Fibroblast of lung (primary cell): Measurements from ENCODE around the gene GRIK2. TPM values are rescaled to one million over a fixed set of nuclear protein-coding genes. Genes with fewer than 3 reads are reported as not detected.

Source experiments
- DNase-seq, 2 donors: peaks; one replicate each; pipeline versions ENCODE4 v3.0.0 to v3.0.0-alpha.2; 2010; ENCODE audit warnings: low read depth in 2 of 2
- H2AFZ ChIP-seq: 2 replicates; pipeline ENCODE4 v1.5.1; 2012; ENCODE audit warnings: low read length, control low read depth, inconsistent platforms
- H3K27ac ChIP-seq: 2 replicates; pipeline ENCODE4 v1.5.1; 2011; ENCODE audit warnings: low read length, control low read depth; ENCODE audit not compliant: insufficient read depth
- H3K27me3 ChIP-seq: 2 replicates; pipeline ENCODE4 v1.5.1; 2011; ENCODE audit warnings: mild to moderate bottlenecking, low read length; ENCODE audit not compliant: control insufficient read depth, insufficient read depth
- H3K36me3 ChIP-seq: 2 replicates; pipeline ENCODE4 v1.5.1; 2011; ENCODE audit warnings: low read length; ENCODE audit not compliant: control insufficient read depth, insufficient read depth
- H3K4me1 ChIP-seq: 2 replicates; pipeline ENCODE4 v1.5.1; 2011; ENCODE audit warnings: low read length; ENCODE audit not compliant: control insufficient read depth, insufficient read depth; ENCODE audit errors: extremely low read depth
- H3K4me2 ChIP-seq: 2 replicates; pipeline ENCODE4 v1.5.1; 2011; ENCODE audit warnings: low read length, control low read depth; ENCODE audit not compliant: insufficient read depth; ENCODE audit errors: extremely low read depth
- H3K4me3 ChIP-seq, 4 experiments: fragments of 200-600 bp in 1 of 4; sonication (generic) in 1 of 4; replicated peaks in 1 of 4; 2 replicates each; pipeline ENCODE4 v1.5.1; 2011 to 2016; ENCODE audit warnings: low read length in 4 of 4, low read depth in 3 of 4, mild to moderate bottlenecking in 3 of 4, control low read depth in 2 of 4, inconsistent platforms in 1 of 4, mixed read lengths in 1 of 4; ENCODE audit not compliant: insufficient read depth in 1 of 4; ENCODE audit errors: control extremely low read depth in 1 of 4
- H3K79me2 ChIP-seq: 2 replicates; pipeline ENCODE4 v1.5.1; 2012; ENCODE audit warnings: mild to moderate bottlenecking, low read length, inconsistent platforms; ENCODE audit not compliant: control insufficient read depth, insufficient read depth
- H3K9ac ChIP-seq: 2 replicates; pipeline ENCODE4 v1.5.1; 2011; ENCODE audit warnings: mild to moderate bottlenecking, low read length, control low read depth; ENCODE audit not compliant: insufficient read depth
- H3K9me3 ChIP-seq: 2 replicates; pipeline ENCODE4 v1.5.1; 2012; ENCODE audit warnings: low read depth, low read length; ENCODE audit not compliant: control insufficient read depth, insufficient read depth
- H4K20me1 ChIP-seq: 2 replicates; pipeline ENCODE4 v1.5.1; 2011; ENCODE audit warnings: low read length; ENCODE audit not compliant: control insufficient read depth, insufficient read depth; ENCODE audit errors: extremely low read depth
- CTCF ChIP-seq, 2 donors: IDR thresholded peaks in 1 of 2; conservative IDR thresholded peaks in 1 of 2; 1 replicate in 1 of 2; 2 replicates in 1 of 2; pipeline ENCODE4 v1.5.1; 2011 to 2012; ENCODE audit warnings: low read length in 2 of 2, control low read depth in 1 of 2, inconsistent platforms in 1 of 2, low read depth in 1 of 2, mild to moderate bottlenecking in 1 of 2
- EZH2 ChIP-seq: IDR thresholded peaks from 2 replicates; pipeline ENCODE4 v1.5.1; 2012; ENCODE audit warnings: low read length, control low read depth, mild to moderate bottlenecking; ENCODE audit errors: missing control alignments
- polyA plus RNA-seq, 2 donors: library from polyadenylated mRNA; depleted of rRNA in 1 of 2; stranded (reverse) in 1 of 2; unstranded in 1 of 2; fragments of >200 nt; gene quantifications; 2 replicates each; pipeline ENCODE4 v1.2.1, GENCODE V29; 2011 to 2012; ENCODE audit warnings: missing spikeins in 1 of 2
- total RNA-seq: library from RNA; depleted of rRNA; stranded (reverse); fragments of >200 nt; gene quantifications from 2 replicates; pipeline ENCODE4 v1.2.1, GENCODE V29; 2014

The GRIK2 gene
- total and polyA plus RNA-seq, 2 donors (not counting 1 experiment from before 2014, with no cell fraction given): 0.33 to 0.40 TPM

DNA sequence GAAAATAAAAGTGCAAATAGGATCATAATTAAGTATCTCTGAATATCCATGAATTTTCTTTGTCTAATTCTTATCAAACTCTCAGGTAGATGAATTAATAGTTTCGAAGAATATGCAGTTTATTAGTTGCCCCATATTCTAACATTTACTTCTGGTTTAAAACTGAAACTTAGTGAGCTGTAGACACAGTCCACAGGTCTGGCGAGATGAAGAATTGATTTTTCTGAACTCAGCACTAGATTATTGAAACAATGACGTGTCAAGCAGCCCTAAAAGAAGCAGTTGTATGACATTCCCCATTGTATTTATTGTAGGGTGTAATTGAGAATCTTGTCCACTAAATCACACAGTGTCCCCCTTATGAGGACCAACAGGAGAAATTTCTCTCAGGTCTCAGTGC is 407.1 kb downstream of the GRIK2 start:
- no peak for DNase-seq
- TF ChIP-seq EZH2: no peak
- TF ChIP-seq CTCF (conservative IDR thresholded peaks at IDR 0.05 in 1 of 2, IDR thresholded peaks at IDR 0.05 in 1 of 2; ENCODE audit: low read depth in 1 of 2, low read length in 2 of 2): no peak
- no peaks in the 10 kb centered on the region for H3K36me3 ChIP-seq
- no peak overlapping the region for H3K4me2 ChIP-seq
- H2AFZ ChIP-seq: no peak overlapping the region
- H3K9me3 ChIP-seq: no peaks in the 10 kb centered on the region
- no peaks in the 10 kb centered on the region for H4K20me1 ChIP-seq
- no peak overlapping the region for H3K27ac ChIP-seq
- H3K27me3 ChIP-seq: no peaks in the 10 kb centered on the region
- no peaks in the 10 kb centered on the region for H3K79me2 ChIP-seq
- H3K9ac ChIP-seq: no peak overlapping the region
- no peaks in the 10 kb centered on the region for H3K4me1 ChIP-seq
- no peak overlapping the region for H3K4me3 ChIP-seq

DNA sequence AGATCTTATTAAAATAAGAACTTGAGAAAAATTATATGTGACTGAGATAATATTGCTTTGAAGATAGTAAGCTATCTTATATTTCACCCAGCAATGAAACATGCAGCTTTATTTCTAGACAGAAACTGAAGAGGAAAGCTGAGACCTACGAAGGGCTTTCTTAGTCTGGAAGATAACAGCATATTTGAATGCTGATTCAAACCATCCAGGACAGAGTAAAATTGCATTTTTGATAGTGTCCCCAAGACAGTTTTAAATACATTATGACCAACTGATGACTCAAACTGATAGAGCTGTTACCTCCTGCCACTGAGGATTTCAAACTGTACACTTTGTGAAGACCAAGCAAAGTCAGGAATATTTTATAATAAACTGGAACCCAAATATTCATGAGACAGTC is 409.6 kb downstream of the GRIK2 start:
- Histone ChIP-seq H3K79me2 (no peaks in the 10 kb centered on the region), H3K9ac (no peak overlapping the region), H3K4me1 (no peaks in the 10 kb centered on the region), H3K36me3 (no peaks in the 10 kb centered on the region), H3K27ac (no peak overlapping the region), H3K4me2 (no peak overlapping the region), H3K9me3 (no peaks in the 10 kb centered on the region), H4K20me1 (no peaks in the 10 kb centered on the region), H3K27me3 (no peaks in the 10 kb centered on the region), H2AFZ (no peak overlapping the region), H3K4me3 (no peak overlapping the region)
- TF ChIP-seq EZH2: no peak
- no peak for TF ChIP-seq CTCF (conservative IDR thresholded peaks at IDR 0.05 in 1 of 2, IDR thresholded peaks at IDR 0.05 in 1 of 2; ENCODE audit: low read depth in 1 of 2, low read length in 2 of 2)
- peak in 1 of 2 donors; percentile 66 for DNase-seq

- Histone ChIP-seq H3K9me3 (no peaks in the 10 kb centered on the region), H3K79me2 (no peaks in the 10 kb centered on the region), H3K4me3 (no peak overlapping the region), H3K27me3 (no peaks in the 10 kb centered on the region), H3K27ac (no peak overlapping the region), H3K4me1 (no peaks in the 10 kb centered on the region), H4K20me1 (no peaks in the 10 kb centered on the region), H3K9ac (no peak overlapping the region), H3K4me2 (no peak overlapping the region), H2AFZ (no peak overlapping the region), H3K36me3 (no peaks in the 10 kb centered on the region)
- peak in 1 of 2 donors; percentile 97 for DNase-seq
- TF ChIP-seq CTCF (conservative IDR thresholded peaks at IDR 0.05 in 1 of 2, IDR thresholded peaks at IDR 0.05 in 1 of 2; ENCODE audit: low read depth in 1 of 2, low read length in 2 of 2): no peak
- no peak for TF ChIP-seq EZH2
Measured at GRCh38 chr6:101806241-101806640, 412.7 kb downstream of the GRIK2 start.
